HG03095 (cell line): Measurements from ENCODE around the gene ANO5.
A peak's percentile ranks its signal among the peaks of the same experiment; 100 is the strongest.
"Not testable (repeated sequence)": the region's sequence is repeated elsewhere in the genome, so short reads cannot be mapped to it uniquely, and the experiment has no call there.

Experiments used
- ATAC-seq: cut with Tn5 transposase; IDR thresholded peaks from one replicate; pipeline ENCODE4 v1.9.1; 2021; ENCODE audit warnings: moderate library complexity; ENCODE audit not compliant: unreplicated experiment

ANO5 gene

GRCh38 chr11:22197139-22198005, 4.5 kb downstream of the ANO5 start:
- no peak for ATAC-seq

GRCh38 chr11:22199243-22199642, 6.4 kb downstream of the ANO5 start:
- no peak for ATAC-seq

- peak; percentile 60 for ATAC-seq
Measured at GRCh38 chr11:22203281-22203680, 10.4 kb downstream of the ANO5 start.

GRCh38 chr11:22207162-22207561, 14.3 kb downstream of the ANO5 start:
- no peak for ATAC-seq

- no peak for ATAC-seq
Measured at GRCh38 chr11:22208151-22208858, 15.4 kb downstream of the ANO5 start.

- no peak for ATAC-seq
Measured at GRCh38 chr11:22216940-22217339, 24.1 kb downstream of the ANO5 start.

GRCh38 chr11:22221143-22221542, 28.3 kb downstream of the ANO5 start:
- ATAC-seq, result no peak

- no peak for ATAC-seq
Measured at GRCh38 chr11:22225190-22225589, 32.3 kb downstream of the ANO5 start.

GRCh38 chr11:22234743-22235142, 41.9 kb downstream of the ANO5 start:
- ATAC-seq, result no peak

- ATAC-seq, result peak; percentile 91
Measured at GRCh38 chr11:22244986-22245592, 52.2 kb downstream of the ANO5 start.

GRCh38 chr11:22246992-22247391, 54.1 kb downstream of the ANO5 start:
- no peak for ATAC-seq

- ATAC-seq, result no peak
Measured at GRCh38 chr11:22249871-22250270, 57.0 kb downstream of the ANO5 start.

- ATAC-seq, result no peak
Measured at GRCh38 chr11:22256876-22257275, 64.0 kb downstream of the ANO5 start.

- ATAC-seq, result no peak
Measured at GRCh38 chr11:22263613-22264012, 70.7 kb downstream of the ANO5 start.

GRCh38 chr11:22268983-22269624, 76.2 kb downstream of the ANO5 start:
- not testable (repeated sequence) for ATAC-seq

GRCh38 chr11:22273781-22274180, 80.9 kb downstream of the ANO5 start:
- ATAC-seq, result no peak

GRCh38 chr11:22275600-22275999, 82.7 kb downstream of the ANO5 start:
- no peak for ATAC-seq

GRCh38 chr11:22276535-22276934, 83.7 kb downstream of the ANO5 start:
- ATAC-seq, result no peak

- ATAC-seq, result not testable (repeated sequence)
Measured at GRCh38 chr11:22284991-22285390, 92.1 kb downstream of the ANO5 start.

GRCh38 chr11:22302368-22302767, 109.5 kb downstream of the ANO5 start:
- no peak for ATAC-seq

- no peak for ATAC-seq
Measured at GRCh38 chr11:22304337-22304961, 111.6 kb downstream of the ANO5 start.
